Raji (cell line): ENCODE data around the gene NTN3.

Source experiments
- POLR2A ChIP-seq: IDR thresholded peaks from 2 replicates; pipeline ENCODE4 v1.6.1; 2011; ENCODE audit warnings: low read depth, low read length, control low read depth; ENCODE audit not compliant: insufficient read depth

NTN3 gene

DNA sequence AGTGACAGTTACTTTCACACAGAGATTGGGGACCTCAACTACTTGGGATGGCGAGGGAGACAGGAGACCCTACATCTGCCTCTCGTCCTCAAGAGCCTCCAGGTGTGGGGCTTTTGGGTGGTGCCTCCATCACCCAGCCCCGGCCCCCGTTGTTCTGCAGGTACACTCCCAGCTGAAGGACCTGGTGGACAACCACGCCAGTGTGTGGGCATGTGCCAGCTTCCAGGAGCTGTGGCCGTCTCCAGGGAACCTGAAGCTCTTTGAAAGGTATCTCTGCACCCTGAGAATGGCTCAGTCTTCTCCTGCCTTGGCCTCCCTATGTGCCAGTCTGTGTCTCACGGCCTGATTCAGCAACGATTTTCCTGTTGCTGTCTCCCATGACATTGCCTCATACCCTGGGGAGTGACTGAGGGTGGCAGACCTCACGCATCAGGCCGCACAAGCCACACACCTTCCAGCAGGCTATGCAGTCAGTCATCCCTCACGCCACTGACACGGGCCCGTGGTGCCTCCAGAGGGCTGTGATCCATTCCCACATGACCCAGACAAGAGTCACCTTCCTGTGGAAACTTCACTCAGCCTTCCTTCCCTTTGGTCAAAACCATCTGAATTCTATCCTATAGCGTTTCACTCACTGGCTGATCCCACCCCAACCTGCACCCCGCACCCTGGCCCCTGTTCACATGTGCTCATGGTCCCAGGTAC is 38.1 kb upstream of the NTN3 start:
- TF ChIP-seq POLR2A, result no peak

DNA sequence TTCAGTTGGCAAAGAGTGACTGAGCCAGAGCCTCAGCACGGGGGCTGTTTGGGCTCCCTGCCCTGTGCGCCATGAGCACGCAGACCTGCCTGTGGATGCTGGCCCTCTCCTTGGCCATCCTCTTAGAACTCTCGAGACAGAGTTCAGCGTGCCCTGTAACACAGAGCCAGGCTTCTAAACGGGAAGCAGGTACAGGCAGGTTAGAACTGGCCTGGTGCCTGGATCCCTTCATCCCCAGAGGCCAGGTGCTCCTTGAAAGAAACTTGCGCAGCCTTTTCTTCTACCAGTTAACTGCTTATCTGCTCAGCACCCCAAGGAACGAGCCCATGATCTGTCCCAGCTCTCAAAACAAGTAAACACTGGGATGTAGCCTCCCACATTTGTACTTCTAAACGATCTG is 35.0 kb upstream of the NTN3 start:
- no peak for TF ChIP-seq POLR2A

DNA sequence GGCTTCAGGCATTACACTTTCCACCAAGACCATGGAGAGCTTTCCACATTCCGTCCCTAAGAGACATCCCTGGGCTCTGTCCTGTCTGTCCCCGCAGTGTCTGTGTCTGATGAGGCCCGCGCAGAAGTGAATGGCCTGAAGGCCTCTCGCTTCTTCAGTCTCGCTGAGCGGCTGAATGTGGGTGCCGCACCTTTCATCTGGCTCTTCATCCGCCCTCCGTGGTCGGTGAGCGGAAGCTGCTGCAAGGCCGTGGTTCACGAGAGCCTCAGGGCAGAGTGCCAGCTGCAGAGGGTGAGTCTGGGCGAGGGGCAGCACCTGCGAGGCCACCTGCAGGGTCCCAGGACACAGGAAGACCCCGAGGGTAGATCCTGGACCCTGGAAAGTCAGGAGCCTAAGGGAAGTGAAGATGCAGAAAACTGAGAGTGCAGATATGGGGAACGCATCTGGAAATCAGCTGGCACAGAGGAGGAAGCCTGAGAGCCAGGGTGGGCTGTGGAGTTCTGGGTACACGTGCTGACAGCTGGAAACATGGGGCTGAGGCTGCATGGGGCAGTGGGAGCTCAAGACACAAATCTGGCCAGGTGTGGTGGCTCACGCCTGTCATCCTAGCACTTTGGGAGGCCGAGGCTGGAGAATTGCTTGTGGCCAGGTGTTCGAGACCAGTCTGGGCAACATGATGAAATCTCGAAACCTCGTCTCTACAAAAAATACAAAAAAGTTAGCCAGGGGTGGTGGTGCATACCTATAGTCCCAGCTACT is 33.9 kb upstream of the NTN3 start:
- no peak for TF ChIP-seq POLR2A

DNA sequence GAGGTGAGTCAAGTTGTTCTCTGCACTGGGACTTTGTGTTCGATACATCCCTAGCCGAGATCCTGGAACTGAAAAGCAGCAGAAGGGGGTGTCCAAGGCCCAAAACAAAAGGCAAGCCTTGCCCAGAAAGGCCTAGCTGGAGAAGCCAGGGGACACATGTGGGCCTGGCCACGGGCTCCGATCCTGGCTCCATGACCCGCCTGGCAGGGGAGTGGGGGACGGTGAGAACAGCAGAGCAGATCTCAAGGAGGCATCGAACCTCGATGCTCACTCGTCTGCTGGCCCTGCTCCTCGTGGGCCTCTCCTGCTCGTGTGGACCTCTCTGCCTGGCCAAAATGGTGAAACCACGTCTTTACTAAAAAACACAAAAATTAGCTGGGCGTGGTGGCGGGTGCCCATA is 33.0 kb upstream of the NTN3 start:
- TF ChIP-seq POLR2A, result no peak

DNA sequence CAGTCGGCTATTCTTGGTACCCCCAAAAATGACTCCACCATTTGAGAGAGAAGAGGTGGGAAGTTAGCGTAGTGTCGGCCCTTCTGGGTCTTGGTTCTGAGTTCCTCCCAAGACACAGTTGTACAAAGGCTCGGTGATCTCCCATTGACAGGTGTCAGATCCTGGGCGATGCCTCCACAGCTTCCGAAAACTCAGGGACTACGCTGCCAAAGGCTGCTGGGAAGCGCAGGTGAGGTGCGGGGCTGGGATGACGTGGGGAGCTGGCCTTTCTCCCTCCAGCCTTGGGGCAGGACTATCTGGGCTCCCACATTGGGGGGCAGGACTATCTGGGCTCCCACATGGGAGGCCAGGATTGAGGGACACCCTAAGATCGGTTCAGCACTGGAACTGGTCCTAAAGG is 31.5 kb upstream of the NTN3 start:
- TF ChIP-seq POLR2A, result no peak

DNA sequence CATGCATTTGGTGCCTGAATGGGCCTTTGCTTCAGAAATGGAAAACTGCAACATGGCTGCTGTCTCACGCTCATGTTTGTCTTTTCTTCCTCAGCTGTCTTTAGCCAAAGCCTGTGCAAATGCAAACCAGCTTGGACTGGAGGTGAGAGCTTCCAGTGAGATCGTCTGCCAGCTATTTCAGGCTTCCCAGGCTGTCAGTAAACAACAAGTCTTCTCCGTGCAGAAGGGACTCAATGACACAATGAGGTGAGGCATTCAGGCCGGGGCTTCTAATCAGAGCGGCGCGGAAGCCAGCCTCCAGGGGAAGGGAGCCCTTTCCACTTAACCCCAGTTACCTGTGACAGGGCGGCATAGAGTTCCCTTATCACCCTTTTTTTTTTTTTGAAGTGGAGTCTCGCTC is 27.5 kb upstream of the NTN3 start:
- TF ChIP-seq POLR2A, result no peak

DNA sequence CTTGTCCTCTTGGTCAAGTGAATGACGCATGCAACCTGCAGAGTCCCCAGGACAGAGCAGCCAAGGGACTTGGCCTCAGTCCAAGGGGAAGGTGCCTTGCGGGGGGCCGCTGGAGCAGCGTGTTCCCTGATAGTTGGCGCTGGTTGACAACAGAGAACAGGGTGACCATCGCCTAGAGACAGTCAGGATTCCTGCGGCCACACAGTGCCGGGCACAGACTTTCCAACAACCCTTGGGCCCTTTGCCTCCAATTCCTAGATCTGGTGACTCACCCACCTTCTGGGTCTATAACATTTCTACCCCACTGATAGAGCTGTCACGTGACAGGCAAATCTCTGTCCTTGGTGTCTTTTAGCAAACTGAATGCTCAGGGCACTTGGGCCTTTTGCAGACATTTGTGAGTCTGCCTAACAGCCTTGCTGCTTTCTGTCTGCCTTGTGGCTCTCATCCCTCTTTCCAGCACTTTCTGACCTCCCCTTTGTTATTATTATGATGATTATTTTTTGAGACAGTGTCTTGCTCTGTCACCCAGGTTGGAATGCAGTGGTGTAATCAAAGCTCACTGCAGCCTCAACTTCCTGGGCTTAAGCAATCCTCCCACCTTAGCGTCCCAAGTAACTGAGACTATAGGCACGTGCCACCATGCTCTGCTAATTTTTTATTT is 23.0 kb upstream of the NTN3 start:
- no peak for TF ChIP-seq POLR2A

DNA sequence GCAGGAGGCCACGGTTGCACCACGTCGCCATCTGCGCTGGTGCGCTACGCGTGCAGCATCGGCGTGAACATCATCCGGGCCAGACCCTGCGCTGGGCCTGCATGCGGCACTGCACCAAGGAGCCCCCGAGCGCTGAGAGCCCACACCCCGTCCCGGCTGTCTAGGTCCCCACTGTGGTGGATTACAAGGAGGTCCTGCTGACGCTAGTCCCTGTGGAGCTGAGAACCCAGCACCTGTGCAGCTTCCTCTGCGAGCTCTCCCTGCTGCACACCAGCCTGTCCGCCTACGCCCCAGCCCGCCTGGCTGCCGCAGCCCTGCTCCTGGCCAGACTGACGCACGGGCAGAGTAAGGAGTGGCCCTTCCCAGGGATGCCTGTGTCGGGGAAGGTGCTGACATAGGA is 22.0 kb upstream of the NTN3 start:
- TF ChIP-seq POLR2A, result no peak

DNA sequence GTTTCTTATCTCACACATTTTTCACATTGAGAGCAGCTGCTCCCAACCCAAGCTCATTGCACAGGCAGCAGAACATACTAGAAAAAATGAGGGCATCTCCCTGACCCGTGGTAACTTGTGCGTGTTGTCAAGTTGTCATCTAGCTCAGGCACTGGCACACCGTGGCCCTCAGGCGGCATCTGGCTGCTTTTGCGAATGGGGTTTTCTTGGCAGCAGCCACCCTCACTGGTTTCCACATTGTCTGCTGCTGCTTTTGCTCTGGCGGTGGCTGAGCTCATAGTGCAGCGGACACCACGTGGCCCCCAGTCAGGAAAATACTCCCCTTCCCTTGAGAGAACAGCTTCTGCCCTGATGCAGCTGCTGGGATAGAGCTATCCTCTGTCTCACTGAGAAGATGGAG is 20.6 kb upstream of the NTN3 start:
- no peak for TF ChIP-seq POLR2A

DNA sequence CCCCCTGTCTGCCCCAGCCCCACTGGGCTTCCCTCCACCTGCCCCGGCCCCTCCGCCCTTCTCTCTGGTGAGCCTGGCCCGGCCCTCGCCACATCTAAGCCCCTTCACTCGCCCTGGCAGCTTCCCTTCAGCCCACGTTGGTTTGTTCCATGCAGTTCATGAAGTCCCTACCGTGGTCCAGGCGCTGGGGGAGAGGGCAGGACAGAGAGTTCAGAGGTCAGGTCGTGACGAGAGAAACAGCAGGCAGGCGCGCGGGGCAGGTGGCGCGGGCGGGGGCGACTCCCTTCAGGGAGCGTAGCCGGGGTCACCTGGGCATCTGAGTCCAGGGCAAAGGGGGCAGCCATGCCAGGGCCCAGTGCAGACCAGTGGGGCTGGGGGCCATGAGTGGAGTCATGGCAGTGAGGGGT is 20.1 kb upstream of the NTN3 start:
- TF ChIP-seq POLR2A, result no peak

DNA sequence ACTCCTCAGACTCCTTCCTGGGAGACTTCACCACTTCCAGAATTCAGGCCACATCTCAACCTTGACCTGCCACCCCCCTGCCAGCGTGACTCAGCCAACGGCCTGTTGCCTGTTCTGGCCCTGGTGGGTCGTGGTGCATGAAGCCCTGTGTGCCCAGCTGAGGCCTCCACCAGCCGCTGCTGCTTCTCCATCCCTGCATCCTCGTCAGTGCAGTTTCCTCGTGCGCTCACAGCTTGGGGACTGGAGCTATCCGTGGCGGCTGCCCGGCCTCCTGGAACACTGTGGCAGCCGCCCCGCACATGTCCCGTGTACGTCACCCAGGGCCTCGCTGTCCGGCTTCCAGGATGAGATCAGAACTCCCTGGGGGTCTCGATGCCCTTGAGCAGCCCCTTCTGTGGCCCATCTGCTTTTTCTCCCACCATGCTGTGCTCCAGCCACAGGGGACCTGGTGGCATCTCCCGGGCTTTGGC is 19.2 kb upstream of the NTN3 start:
- TF ChIP-seq POLR2A, result no peak

DNA sequence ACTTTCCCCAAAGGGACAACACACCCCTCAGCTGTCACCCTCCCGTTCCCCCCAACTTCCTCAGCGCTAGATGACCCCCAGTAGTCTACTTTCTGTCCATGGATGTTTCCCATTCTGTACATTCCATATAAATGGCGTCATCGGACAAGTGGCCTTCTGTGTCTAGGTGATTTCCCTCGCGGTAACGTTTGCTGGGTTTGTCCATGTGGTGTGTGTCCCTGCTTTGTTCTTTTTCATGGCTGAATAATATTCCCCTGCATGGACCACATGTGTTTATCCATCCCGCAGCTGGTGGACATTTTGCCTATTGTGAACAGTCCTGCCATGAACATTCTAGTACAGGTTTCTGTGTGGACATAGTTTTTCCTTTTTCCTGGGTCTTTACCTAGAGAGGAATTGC is 18.4 kb upstream of the NTN3 start:
- no peak for TF ChIP-seq POLR2A

DNA sequence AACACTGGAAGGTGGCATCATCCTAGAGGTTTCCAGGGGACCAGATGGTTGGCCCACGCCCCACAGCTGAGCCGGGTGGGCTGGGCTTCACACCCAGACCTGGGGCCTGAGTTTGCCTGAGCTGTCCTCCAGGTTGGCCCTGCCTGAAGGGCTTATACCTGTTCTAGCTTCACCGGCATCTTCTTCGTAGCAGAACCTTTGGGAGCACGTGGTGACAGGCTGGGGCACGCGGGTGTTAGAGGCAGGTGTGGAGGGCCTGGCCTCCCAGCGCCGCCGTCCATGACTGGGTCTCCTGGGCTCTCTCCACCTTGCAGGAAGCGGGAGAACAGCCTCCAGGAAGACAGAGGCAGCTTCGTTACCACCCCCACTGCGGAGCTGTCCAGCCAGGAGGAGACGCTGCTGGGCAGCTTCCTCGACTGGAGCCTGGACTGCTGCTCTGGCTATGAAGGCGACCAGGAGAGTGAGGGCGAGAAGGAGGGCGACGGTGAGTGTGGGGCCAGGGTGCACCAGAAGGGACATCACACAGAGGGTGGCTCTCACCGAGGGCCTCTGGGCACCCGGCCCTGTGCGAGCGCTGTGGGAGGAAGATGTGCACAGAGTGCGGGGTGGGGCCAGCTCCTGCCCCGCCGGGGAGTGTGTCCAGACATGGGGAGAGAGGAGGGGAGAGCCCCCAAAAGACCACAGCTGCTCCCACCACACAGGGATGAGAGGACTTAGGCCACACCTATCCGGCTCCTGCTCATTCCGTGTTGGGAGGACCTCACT is 15.8 kb upstream of the NTN3 start:
- TF ChIP-seq POLR2A, result no peak

DNA sequence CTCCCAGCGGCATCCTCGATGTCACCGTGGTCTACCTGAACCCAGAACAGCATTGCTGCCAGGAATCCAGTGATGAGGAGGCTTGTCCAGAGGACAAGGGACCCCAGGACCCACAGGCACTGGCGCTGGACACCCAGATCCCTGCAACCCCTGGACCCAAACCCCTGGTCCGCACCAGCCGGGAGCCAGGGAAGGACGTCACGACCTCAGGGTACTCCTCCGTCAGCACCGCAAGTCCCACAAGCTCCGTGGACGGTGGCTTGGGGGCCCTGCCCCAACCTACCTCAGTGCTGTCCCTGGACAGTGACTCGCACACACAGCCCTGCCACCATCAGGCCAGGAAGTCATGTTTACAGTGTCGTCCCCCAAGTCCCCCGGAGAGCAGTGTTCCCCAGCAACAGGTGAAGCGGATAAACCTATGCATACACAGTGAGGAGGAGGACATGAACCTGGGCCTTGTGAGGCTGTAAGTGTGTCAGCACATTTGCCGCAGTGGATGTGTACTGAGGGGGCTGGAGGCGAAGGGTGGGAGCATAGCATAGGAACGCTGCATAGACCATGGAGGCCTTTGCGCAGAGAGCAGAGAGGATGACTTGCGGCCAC is 14.4 kb upstream of the NTN3 start:
- TF ChIP-seq POLR2A, result no peak

DNA sequence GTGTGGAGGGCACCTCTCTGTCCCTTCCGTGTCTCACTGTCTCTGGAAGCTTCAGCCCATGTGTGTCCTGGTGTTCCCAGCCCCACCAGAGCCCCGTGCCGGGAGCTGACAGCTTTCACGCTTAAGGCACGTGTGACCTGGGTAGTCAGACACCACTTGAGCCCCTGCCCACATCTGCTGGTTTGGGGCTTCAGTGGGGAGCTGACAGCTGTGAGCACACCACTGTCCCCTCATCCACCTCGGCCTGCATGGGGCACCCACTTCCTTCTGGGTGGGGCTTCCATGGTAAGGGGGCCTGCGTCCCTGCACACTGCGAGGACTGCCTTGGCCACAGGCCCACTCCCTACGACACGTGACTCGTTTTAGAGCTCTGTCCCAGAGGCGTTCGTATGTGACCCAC is 13.8 kb upstream of the NTN3 start:
- TF ChIP-seq POLR2A, result no peak
